Uterus (tissue), 4 donors: ENCODE data around the gene SLC26A5. TPM values are rescaled to one million over a fixed set of nuclear protein-coding genes. Genes with fewer than 3 reads are reported as not detected.
"Not testable (repeated sequence)": the region's sequence is repeated elsewhere in the genome, so short reads cannot be mapped to it uniquely, and the experiment has no call there.

Source experiments
- DNase-seq, 2 donors: peaks; one replicate each; pipeline ENCODE4 v3.0.0-alpha.2; 2019 to 2020
- H3K27ac ChIP-seq, 2 donors: fragments of 200-600 bp; sonication (generic); 1 replicate in 1 of 2; 2 replicates in 1 of 2; pipeline ENCODE4 v1.5.1; 2016 to 2018
- H3K27me3 ChIP-seq, 2 donors: fragments of 200-600 bp; sonication (generic); one replicate each; pipeline ENCODE4 v1.5.1; 2018 to 2019; ENCODE audit warnings: control low read depth in 1 of 2
- H3K36me3 ChIP-seq, 2 donors: fragments of 200-600 bp; sonication (generic); one replicate each; pipeline ENCODE4 v1.5.1; 2019; ENCODE audit warnings: control low read depth in 1 of 2
- H3K4me1 ChIP-seq, 2 donors: fragments of 200-600 bp; sonication (generic); one replicate each; pipeline ENCODE4 v1.5.1; 2018 to 2019; ENCODE audit warnings: control low read depth in 1 of 2
- H3K4me3 ChIP-seq, 2 donors: fragments of 200-600 bp; sonication (generic); 1 replicate in 1 of 2; 2 replicates in 1 of 2; pipeline ENCODE4 v1.5.1; 2018 to 2019; ENCODE audit warnings: mild to moderate bottlenecking in 1 of 2
- H3K9me3 ChIP-seq, 2 donors: fragments of 200-600 bp; sonication (generic); one replicate each; pipeline ENCODE4 v1.5.1; 2019; ENCODE audit warnings: control low read depth in 1 of 2
- CTCF ChIP-seq, 4 experiments: fragments of 200-600 bp in 2 of 4; fragments of 450-650 bp in 2 of 4; sonication (generic) in 2 of 4; IDR thresholded peaks; one replicate each; pipeline ENCODE4 v1.5.1; 2016 to 2019; ENCODE audit warnings: antibody characterized with exemption in 4 of 4, mild to moderate bottlenecking in 2 of 4, moderate library complexity in 1 of 4
- POLR2A ChIP-seq, 2 donors: fragments of 450-650 bp; IDR thresholded peaks; one replicate each; pipeline ENCODE4 v1.6.1; 2016; ENCODE audit warnings: antibody characterized with exemption in 2 of 2, mild to moderate bottlenecking in 1 of 2, moderate library complexity in 1 of 2
- intact Hi-C: fragments of 100-400 bp; cut with DNase I; formaldehyde crosslinking; loops from one replicate; pipeline ENCODE4 v1.15.1; 2023; ENCODE audit warnings: low total_unique reads
- total RNA-seq, 4 donors: library from RNA; depleted of rRNA in 3 of 4; stranded (reverse); fragments of >200 nt in 3 of 4; gene quantifications; one replicate each; pipeline versions ENCODE4 v1.1.0 to v1.2.4, GENCODE V29; 2014 to 2023
- donor health status: DM: yes; HTN: yes; CAD: no.

The SLC26A5 gene
- under 1 TPM in 2 of 4 donors, not detected in 2; 0.28 to 0.37 TPM for total RNA-seq

- Histone ChIP-seq H3K4me3 (no peak within 1 kb of the TSS), H3K9me3 (no peaks in the 10 kb centered on the region), H3K27me3 (peaks cover 0 to 17% of the 10 kb centered on the region in 2 donors), H3K27ac (no peak within 1 kb of the TSS), H3K4me1 (peaks cover 0 to 9% of the 10 kb centered on the region in 2 donors), H3K36me3 (no peaks in the 10 kb centered on the region)
- intact Hi-C loops, result no loop called here
- TF ChIP-seq POLR2A (IDR thresholded peaks at IDR 0.05) (no peak), CTCF (IDR thresholded peaks at IDR 0.05) (no peak)
- DNase-seq, result no peak
Observed at GRCh38 chr7:103446049-103446520, at the start of gene SLC26A5. Gene SLC26A5, minus strand, starts transcription at chr7:103446207. Its CDS starts 24,693 bp downstream, at chr7:103421514.

GRCh38 chr7:103487419-103487818 is 41.4 kb upstream of the SLC26A5 start:
- TF ChIP-seq CTCF (IDR thresholded peaks at IDR 0.05) (no peak), POLR2A (IDR thresholded peaks at IDR 0.05) (no peak)
- Histone ChIP-seq H3K36me3 (no peaks in the 10 kb centered on the region), H3K27me3 (no peaks in the 10 kb centered on the region), H3K4me1 (no peaks in the 10 kb centered on the region), H3K9me3 (no peaks in the 10 kb centered on the region), H3K4me3 (no peak overlapping the region), H3K27ac (no peak overlapping the region)
- no peak for DNase-seq
- intact Hi-C loops, result no loop called here

GRCh38 chr7:103486873-103487272 is 40.9 kb upstream of the SLC26A5 start:
- intact Hi-C loops, H3K27me3 ChIP-seq, H3K4me3 ChIP-seq, H3K36me3 ChIP-seq, H3K4me1 ChIP-seq, DNase-seq, H3K9me3 ChIP-seq, H3K27ac ChIP-seq: not testable (repeated sequence)

- Histone ChIP-seq H3K9me3 (no peaks in the 10 kb centered on the region), H3K4me1 (no peaks in the 10 kb centered on the region), H3K27ac (no peak overlapping the region), H3K36me3 (no peaks in the 10 kb centered on the region), H3K4me3 (no peak overlapping the region), H3K27me3 (no peaks in the 10 kb centered on the region)
- DNase-seq, result no peak
- intact Hi-C loops, result no loop called here
- TF ChIP-seq POLR2A (IDR thresholded peaks at IDR 0.05) (no peak), CTCF (IDR thresholded peaks at IDR 0.05) (no peak)
Observed at GRCh38 chr7:103480771-103481170, 34.8 kb upstream of the SLC26A5 start.

GRCh38 chr7:103474956-103475355 is 28.9 kb upstream of the SLC26A5 start:
- H3K27ac ChIP-seq, result no peak overlapping the region
- H3K4me3 ChIP-seq, result no peak overlapping the region
- TF ChIP-seq POLR2A (IDR thresholded peaks at IDR 0.05) (no peak), CTCF (IDR thresholded peaks at IDR 0.05) (no peak)
- no peaks in the 10 kb centered on the region for H3K9me3 ChIP-seq
- H3K36me3 ChIP-seq, result no peaks in the 10 kb centered on the region
- no peak for DNase-seq
- no peaks in the 10 kb centered on the region for H3K27me3 ChIP-seq
- no peaks in the 10 kb centered on the region for H3K4me1 ChIP-seq
- intact Hi-C loops, result no loop called here
